ENCODE results near the gene BEGAIN. TPM values are rescaled to one million over a fixed set of nuclear protein-coding genes. Genes with fewer than 3 reads are reported as not detected.
A peak's percentile ranks its signal among the peaks of the same experiment; 100 is the strongest.

Gene BEGAIN
- total RNA-seq, 1 experiment from 2014 or later = 17.1 TPM

DNA sequence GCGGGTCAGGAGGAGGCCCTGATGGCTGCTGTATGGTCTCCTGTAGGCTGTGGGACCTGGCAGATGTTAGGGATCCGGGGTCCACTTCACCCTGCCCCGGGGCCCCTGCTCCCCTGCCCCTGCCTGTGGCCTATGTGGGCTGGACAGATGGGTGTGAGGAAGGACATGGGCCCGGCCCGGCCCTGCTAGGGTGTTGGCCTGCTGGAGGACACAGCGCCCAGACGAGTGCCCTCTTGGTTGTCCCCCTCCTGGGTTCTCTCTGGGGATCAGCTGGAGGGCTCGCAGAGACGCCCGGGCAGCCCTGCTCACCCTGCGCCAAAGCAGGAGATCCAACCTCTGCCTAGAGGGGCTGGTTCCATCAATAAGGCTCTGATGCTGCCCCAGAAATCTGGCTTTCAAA lies 36.2 kb downstream of the BEGAIN start:
- DNase-seq (ENCODE audit: low read depth) = no peak

DNA sequence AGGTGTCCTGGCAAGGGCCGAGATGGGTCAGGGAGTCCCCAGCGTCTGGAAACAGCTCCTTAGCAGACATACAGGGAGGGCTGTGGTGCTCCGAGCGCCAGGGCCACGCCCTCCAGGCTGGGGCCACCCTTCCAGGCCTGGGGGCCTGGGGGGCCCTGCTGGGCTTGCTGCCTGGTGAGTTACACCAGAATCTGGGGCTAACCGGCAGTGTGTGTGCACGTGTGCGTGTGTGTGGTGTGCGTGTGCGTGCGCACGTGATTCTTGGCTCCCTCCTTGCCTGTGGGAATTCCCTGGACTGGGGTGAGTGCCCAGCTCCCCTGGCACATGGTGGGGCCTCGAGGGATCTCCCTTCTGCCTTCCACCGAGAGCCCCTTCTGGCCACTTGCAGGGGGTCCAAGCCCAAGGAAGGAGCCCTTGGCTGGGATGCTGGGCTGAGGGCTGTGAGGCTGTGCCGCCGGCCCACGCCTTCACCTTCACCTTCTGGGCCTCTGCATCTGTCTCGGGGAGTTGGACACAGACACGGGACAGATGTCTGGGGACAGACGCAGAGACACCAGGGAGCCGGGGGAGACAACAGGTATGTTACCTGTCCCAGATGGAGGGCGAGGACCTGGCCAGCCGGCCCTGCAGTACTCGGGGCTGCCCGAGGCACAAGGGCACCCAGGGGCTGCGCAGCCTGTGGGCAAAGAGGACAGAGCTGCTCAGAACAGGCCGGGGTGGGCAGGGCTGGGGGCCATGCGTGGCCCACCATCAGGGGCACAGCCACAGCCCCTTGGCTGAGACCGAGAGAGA lies 37.2 kb downstream of the BEGAIN start:
- no peak for DNase-seq (ENCODE audit: low read depth)

DNA sequence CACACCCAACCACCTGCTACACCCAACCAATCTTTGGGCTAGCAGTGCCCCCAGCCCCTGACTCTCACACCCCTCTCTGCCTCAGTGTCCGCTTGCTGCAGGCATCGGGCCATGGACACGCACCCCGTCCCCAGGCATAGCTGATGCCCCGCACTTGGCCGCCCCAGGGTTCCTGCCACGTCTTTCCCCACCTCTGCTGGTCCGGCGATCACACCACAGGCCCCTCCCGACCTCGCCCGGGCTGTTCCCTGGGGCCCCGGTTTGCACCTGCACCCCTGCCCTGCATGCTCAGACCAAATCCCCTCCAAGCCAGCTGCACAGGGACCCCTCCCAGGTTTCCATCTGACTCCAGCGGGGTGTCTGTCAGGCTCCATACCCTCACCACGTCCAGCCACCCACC lies 38.3 kb downstream of the BEGAIN start:
- DNase-seq (ENCODE audit: low read depth) = no peak

DNA sequence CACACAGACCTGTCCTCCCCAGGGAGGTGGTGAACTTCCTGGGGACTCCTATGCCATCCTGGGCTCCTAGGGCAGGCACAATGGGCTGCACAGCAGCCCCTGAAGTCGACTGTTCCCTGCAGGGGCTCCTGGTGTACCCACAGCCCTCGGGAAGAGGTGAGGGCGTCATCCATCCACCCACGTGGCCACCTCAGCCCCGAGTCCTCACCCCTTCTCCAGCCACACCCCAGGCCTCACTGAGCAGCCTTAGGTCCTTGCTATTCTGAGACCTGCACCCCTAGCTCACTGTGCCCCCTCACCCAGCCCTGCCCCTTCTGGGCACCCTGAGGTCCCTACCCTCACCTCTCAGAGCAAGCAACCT lies 38.9 kb downstream of the BEGAIN start:
- no peak for DNase-seq (ENCODE audit: low read depth)

DNA sequence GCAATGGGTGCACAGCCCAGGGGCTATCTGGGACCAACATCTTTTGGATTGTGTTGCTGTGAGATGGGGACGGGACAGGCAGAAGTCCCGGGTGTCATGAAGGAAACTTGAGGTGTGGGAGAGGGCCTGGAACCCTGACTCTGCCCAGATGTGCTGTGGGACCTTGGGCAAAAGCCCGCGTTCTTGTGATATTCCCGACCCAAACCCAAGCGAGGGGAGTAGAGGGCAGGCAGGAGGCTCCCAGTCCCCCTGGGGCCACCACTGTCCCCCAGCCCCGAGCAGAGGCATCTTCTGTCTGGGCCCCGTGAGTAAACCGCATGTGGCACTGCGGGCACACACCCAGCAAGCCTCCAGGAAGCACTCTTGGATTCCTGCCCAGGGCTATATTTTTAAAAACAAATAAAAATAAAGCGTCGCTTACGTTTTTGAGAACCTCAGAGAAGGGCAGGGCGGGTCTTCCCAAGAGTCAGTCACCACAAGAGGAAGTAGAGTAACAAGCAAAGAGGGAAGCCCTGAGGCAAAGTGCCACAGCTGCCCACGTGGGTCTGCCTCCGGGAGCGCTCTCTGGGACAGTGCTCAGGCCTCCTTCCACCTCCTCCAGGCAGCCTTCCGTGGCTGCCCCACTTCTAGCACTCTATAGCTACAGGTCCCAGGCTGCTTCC lies 39.5 kb downstream of the BEGAIN start:
- peak; percentile 96 for DNase-seq (ENCODE audit: low read depth)

DNA sequence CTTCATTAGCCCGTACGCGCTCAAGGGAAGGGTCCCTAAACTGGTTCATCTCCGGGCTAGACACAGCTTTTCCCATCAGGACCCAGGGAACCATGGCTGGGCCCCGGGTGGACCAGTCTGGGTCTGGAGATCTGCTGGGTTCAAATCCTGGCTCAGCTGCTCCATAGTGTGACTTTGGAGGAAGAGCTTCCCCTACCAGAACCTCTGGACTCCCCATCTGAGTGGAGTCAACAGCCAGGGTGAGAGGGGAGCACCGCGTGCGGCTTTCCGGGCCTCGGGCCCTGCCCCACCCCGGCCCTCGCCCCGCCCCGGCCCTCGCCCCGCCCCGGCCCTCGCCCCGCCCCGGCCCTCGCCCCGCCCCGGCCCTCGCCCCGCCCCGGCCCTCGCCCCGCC lies 41.2 kb downstream of the BEGAIN start:
- no peak for DNase-seq (ENCODE audit: low read depth)

DNA sequence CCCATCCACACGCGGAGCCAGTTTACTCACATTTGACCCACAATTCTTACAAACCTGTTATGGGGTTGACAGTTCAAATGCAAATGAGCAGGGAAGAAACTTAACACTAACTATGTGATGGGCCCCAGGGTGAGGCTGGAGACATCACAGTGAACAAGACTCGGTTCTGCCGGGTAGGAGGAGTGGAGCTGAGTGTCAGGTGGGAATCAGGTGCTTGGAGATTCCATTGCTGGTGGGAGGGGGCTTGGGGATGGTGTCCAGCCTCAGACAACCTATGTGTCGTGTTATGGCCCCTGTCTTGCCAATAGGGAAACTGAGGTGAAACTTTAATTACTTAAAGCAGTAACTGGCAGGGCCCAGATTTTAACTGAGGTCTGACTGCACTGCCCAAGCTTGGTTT lies 41.9 kb downstream of the BEGAIN start:
- no peak for DNase-seq (ENCODE audit: low read depth)

DNA sequence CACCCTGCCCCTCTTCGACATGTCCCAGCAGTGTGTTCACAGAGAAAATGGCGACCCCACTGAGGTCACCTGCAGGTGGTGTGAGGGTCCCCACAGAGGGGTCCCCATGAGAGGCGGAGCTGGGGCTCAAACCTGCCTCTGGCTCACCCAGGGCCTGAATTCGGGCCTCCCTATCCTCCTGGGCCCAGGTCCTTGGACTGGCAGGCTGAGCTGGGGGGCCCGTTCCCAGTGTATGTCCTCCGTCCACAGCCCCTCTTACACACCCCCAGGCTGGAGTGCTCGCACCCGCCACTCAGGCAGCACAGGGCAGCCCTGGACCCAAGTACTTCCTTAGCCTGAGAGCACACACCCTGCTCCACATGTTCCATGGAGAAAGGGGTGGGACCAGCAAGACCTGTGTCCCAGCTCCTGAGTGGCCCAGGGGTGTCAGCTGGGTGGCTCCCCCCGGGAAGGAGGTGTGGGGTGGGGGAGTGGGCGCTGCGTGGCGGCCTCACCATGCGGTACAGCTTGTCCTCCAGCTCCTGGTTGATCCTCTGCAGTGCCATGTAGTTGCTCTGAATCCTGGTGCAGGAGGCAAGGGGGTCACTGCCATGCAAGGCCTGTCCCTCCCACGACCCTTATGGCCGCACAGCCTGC lies 42.6 kb downstream of the BEGAIN start:
- DNase-seq (ENCODE audit: low read depth) = no peak

DNA sequence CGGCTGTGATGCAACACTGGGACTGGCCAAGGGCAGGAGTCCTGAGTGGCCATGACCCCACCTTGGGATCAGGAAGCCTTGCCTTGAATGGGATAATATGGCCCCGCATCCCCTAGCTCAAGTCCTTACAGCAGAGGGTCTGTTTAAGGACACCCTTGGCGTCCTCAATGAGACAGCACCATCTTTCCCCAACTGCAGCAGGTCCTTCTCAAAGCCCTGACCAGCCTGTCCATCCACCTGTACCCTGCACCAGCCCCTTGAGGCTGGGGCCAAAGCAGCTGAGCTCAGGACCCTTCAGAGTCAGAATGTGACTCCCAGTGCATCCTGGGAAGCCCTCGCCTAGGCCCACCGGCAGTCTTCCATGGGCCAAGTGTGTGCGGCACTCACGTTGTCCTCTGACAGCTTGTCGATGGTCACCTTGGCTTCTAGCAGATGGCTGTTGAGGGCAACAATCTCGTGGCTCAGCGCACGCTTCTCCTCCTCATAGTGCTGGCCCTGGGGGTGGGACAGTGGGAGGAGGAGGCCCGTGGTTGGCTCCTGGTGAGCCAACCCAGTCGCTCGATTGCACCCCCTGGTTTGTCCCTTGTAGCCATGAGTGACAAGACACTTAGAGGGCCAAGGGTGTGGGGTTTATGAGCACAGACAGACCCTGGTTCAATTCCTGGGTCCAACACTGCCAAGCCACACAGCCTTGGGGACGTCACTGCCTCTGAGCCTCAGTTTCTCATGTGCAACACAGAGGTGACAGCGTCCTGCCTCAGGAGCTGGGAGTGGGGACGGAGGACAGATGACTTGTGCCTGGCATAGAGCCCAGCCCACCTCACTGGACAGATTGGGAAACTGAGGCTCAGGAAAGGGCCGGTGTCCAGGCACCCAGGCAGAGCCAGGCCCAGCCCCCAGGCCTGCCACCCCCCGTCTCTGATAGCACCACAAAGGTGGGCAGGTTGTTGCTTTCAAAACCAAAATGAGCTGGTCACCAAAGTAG lies 43.5 kb downstream of the BEGAIN start:
- no peak for DNase-seq (ENCODE audit: low read depth)

DNA sequence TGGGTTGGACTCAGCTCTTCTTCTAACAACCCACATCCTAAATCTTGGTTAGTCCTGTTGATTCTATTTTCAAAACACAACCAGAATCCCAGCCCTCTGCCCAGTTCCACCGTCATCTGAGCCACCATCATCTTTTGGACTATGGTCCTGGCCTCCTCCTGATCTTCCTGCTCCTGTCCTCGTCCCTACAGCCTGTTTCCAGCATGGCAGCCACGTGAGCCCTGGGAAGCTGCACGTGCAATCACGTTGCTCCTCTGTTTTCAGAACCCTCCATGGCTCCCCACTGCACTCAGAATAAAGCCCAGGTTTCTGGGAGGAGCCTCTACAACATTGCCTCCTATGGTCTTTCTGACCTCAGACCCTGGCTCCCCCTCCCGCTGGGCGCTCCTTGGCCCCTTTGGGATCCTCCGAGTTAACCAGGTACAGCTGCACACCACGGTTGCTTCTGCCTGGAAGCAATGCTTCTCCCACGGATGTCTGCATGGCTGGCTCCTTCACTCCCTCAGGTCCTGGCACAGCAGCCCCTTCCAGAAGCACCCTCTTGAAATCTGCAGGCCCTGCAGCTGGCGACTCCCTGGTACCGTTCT lies 44.5 kb downstream of the BEGAIN start:
- DNase-seq (ENCODE audit: low read depth) = no peak

DNA sequence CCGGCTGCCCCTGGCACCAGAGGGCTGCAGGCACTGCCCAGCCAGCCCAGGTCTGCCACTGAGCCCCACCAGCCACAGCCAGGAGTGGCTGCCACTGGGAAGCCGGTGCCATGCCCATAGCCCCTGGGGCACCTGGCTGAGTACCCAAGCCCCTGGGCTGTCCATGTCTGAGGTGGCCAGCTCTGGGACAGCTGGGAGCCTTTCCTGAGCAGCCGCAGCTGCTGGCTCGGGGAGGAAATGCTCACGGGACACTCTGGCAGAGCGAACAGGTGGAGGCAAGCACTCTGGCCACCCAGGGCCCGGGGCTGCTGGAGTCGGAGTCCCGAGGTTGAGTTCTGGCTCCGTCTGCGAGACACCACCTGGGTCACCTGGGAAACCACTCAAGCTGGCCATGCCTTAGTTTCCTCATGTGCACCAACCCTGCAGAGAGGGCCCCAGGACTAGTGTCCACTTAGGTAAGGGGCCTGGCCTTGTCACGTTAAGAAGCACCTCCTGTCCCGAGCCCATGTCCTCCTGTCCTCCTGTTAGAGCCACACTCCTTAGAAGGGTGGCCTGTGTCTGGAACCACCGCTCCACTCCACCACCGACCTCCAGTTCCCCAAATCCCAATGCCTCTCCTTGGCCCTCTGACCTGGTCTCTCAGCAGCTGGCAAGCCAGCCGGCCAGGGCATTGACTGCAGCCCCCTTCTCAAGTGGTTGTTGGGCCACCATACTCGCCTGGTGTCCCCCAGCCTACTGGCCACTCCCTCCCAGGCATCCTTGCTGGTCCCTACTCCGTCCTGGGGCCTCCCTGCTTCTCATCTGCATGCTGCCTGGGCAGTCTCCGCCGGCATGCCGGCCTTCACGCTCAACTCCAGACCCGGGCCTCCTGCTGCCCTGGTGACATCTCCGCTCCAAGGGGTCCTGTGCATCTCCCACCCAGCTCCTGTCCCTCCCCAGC lies 45.3 kb downstream of the BEGAIN start:
- no peak for DNase-seq (ENCODE audit: low read depth)

DNA sequence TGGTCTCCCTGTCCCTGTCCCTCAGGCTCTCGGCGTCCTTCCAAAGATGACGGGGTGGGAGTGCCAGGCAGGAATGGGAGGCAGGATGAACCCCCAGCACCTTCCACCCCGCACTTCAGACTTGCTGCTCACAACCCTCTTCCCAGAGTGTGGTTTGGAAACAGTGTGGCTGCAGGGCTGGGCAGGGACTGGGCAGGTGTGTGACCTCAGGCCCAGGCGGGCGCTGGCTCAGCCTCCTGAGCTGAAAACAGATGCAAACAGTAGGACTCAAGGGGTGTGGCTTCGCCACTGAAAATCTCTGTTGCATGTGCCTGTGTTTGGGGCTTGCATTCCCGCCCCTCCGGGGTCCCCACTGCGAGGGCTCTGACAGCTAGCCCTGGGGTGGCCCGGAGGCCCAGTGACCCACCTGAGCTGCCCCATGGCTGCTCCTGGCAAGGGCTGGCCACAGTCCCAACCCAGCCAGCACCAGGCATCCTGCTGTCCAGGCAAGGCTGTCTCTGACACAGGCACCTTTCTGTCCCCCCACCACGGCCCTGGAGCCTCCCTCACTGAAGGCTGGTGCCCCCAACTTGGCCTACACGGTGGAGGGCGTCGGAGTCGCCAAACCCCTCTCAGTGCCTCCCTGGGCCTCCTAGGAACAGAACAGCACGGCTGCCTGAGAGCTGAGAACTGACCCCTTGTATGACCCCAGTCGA lies 46.1 kb downstream of the BEGAIN start:
- DNase-seq (ENCODE audit: low read depth) = no peak

DNA sequence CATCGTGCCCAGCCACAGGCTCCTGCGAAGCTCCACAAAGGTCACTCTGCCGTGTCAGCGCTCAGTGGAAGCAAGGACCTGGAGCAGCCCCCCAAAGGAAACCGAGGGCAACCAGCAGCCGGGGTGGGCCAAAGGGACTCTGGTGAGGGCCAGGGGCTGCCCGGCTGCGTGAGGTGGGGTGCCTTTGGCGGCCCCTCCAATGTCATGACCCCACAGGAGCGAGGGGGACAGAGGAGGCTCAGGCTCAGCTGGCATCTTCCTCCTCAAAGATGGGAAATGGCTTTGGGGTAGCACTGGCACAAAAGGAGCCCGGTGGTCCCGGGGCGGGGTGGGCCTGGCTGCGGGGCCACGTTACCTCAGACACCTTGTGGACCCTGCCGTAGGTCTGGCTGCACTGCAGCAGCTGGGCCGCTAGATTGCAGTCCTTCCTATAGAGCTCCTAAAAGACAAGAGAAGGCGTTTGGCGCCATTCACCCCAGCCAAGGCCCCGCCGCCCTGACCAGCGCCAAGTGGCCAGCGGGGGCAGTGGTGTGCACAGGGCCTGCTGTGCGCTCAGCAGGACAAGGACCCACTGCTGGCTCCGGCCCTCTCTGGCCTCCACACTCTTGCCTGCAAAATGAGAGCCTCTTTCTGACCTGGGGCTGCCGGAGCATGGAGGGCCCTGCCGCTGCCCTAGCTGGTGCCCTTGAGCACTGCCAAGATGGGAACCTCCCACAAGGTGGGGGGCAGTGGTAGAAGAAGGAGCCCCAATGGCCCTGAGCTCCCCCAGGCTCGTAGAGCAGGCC lies 46.9 kb downstream of the BEGAIN start:
- no peak for DNase-seq (ENCODE audit: low read depth)

DNA sequence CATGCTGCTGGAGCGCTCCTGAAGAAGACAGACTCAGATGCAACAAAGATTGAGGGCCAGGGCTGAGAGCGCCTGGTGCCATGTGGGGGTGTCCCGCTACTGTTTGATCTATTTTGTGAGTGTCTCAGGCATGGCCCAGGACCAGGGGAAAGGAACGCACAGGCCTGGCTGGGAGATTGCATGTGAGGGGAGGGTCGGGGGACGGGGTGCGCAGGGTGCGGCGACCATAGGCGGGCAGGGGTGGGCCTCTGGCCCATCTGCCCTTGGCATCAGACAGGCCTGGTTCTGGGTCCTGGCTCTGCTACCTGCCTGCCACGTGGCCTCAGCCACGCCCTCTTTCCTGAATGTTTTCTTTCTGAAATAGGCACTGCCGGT lies 47.5 kb downstream of the BEGAIN start:
- no peak for DNase-seq (ENCODE audit: low read depth)

DNA sequence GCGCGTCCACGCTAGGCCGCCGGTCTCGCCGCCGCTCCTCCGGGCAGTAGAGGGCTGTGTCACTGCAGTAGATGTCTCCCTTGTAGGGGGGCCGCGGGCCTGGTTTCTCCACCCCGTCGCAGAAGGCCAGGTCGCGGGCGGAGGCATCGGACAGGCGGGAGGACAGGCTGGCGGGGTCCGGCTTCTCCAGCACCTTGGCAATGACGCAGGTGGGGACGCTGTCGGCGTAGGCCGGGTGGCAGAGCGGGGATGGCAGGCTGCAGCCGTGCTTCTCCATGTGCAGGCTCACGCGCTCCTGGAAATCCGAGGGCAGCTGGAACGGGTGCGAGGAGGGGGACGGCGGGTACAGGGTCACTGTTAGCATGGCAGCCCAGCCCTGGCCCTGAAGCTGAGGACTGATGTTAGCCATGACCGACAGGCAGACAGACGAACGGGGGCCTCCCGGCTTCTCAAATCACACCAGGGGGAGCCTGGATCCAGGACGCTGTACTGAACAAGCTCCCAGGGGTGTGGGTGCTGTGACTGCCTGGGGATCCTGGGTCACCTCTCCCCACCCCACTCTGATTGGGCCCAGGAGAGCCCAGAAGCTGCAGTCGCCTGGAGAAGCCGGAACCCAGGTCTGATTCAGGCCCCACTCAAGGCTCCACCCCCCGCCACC lies 48.1 kb downstream of the BEGAIN start:
- DNase-seq (ENCODE audit: low read depth) = no peak

DNA sequence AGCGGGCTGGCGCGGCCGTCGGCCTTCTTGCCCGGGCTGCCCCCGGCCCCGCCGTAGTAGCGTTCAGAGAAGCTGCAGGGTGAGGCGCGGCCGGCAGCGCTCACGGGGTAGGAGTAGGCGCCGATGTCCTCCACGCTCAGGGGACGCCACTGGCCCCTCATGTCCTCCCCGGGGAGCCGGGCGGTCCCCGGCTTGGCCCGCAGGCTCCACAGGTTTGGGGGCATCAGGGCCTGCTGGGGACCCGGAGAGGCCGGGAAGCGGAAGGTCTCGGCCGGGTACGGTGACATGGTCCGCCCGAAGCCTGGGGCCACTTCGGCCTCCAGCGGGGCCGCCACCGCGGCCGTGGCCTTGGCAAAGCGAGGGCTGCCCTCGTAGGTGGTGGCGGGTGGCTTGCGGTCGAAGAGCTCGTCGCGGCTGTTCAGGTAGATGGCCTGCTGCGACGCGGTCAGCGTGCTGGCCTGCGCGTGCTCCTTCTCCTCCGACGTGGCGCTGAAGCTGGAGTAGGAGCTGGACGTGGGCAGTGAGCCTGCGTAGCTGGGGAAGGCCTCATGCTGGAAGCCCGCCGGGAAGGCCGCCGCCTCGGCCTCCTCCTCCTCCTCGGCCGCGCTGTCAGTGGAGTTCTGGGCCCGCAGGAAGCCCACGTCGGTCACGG lies 48.7 kb downstream of the BEGAIN start:
- no peak for DNase-seq (ENCODE audit: low read depth)

DNA sequence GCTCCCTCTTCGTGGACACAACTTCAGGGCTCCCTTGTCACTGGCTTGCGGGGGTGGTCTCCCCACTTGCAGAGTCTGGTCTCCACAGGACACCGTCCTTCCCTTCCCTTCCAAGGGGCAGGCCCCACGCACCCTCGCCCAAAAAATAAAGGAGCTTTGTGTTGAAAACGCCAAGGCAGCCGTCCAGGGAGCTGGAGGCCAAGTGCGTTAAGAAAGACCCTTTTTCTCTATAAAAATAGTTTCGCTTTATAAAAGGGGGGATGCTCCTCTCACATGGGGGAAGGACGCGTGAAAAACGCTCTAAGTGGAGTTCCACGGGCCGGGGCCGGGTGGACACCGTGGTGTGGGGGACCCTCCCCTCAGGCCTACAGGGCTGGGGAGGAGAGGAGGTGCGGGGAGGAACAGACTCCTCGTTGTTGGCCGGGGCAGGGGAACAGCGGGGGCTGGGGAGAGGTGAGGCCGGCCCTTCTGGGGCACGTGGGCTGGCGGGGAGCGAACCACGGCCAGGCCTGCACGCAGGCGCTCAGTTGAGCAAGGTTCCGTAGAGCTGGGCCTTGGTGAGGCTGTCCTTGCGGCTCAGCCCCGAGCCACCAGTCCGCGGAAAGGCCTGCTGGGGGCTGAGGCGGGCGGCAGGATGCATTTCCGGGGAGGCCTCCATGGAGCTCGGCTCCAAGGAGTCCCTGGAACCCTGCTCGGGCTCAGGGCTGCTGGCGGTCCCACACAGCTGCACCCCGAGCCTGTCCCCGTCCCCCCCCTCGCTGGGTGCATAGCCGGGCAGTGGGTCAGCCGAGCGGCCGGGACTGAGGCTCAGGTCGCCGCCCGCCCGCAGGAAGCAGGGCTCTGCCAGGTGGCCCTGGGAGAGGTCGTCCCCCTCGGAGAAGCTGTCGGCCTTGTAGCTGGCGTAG lies 49.5 kb downstream of the BEGAIN start:
- DNase-seq (ENCODE audit: low read depth) = no peak
